Measurements from ENCODE around the gene ANKRD35.

DNA sequence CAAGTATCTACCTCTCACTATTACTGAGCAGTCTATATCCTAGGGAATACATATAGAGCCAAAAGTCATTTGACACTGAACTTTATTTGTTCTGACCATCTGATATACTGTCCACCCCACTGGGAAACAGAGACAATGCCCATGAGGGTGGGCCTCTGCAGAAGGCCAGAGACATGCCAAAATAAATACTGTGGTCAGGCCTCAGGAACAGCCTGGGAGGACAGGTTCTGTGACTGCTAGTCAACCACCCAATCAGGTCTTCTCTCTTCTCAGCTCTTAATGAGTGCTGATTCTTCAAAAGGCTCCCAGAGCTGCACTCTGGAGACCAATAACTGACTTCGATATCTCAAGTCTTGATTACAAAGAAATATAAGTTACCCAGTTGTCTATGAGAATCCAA lies 5.5 kb upstream of the ANKRD35 start:
- TF ChIP-seq, protein P1, sequence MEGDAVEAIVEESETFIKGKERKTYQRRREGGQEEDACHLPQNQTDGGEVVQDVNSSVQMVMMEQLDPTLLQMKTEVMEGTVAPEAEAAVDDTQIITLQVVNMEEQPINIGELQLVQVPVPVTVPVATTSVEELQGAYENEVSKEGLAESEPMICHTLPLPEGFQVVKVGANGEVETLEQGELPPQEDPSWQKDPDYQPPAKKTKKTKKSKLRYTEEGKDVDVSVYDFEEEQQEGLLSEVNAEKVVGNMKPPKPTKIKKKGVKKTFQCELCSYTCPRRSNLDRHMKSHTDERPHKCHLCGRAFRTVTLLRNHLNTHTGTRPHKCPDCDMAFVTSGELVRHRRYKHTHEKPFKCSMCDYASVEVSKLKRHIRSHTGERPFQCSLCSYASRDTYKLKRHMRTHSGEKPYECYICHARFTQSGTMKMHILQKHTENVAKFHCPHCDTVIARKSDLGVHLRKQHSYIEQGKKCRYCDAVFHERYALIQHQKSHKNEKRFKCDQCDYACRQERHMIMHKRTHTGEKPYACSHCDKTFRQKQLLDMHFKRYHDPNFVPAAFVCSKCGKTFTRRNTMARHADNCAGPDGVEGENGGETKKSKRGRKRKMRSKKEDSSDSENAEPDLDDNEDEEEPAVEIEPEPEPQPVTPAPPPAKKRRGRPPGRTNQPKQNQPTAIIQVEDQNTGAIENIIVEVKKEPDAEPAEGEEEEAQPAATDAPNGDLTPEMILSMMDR (IDR thresholded peaks at IDR 0.05), result no peak
- TF ChIP-seq SIN3A (IDR thresholded peaks at IDR 0.05; ENCODE audit: borderline replicate concordance, insufficient read depth, low read depth, low read length), result no peak

Measured in Panc1 (cell line).